Stimulated activated CD8-positive, alpha-beta memory T cell treated with anti-CD3 and anti-CD28 coated beads, Interleukin-12 subunit alpha, Interleukin-12 subunit beta, amount 100 ng/mL, for 1 hour (primary cell): Measurements from ENCODE around the gene PBX4.
"Not testable (repeated sequence)": the region's sequence is repeated elsewhere in the genome, so short reads cannot be mapped to it uniquely, and the experiment has no call there.

Experiments
- DNase-seq: peaks from one replicate; pipeline ENCODE4 v3.0.0-alpha.2; 2020; ENCODE audit warnings: low read depth

Gene PBX4

GRCh38 chr19:19618219-19619051 is at the start of gene PBX4:
Gene PBX4 (minus strand): TSS chr19:19618687. CDS start chr19:19618629, 58 bp downstream.
- DNase-seq = peak; percentile 99

- DNase-seq = not testable (repeated sequence)
Measured at GRCh38 chr19:19665420-19665948, 47.0 kb upstream of the PBX4 start.

GRCh38 chr19:19663256-19664120 is 45.0 kb upstream of the PBX4 start, which contains the start of gene ATP13A1:
Gene ATP13A1 (minus strand): TSS chr19:19663676. CDS start chr19:19663666, 10 bp downstream.
- peak; percentile 92 for DNase-seq

- DNase-seq = no peak
Measured at GRCh38 chr19:19662871-19663255, 44.4 kb upstream of the PBX4 start.

- DNase-seq = no peak
Measured at GRCh38 chr19:19662344-19662743, 43.9 kb upstream of the PBX4 start.

- DNase-seq = no peak
Measured at GRCh38 chr19:19661675-19662251, 43.3 kb upstream of the PBX4 start.

GRCh38 chr19:19661141-19661674 is 42.7 kb upstream of the PBX4 start:
- no peak for DNase-seq

GRCh38 chr19:19659646-19660245 is 41.3 kb upstream of the PBX4 start:
- DNase-seq = no peak

- DNase-seq = no peak
Measured at GRCh38 chr19:19657397-19657783, 38.9 kb upstream of the PBX4 start.

- DNase-seq = no peak
Measured at GRCh38 chr19:19656451-19657396, 38.2 kb upstream of the PBX4 start.

GRCh38 chr19:19655641-19656343 is 37.3 kb upstream of the PBX4 start:
- DNase-seq = no peak

- no peak for DNase-seq
Measured at GRCh38 chr19:19655051-19655594, 36.6 kb upstream of the PBX4 start.

- no peak for DNase-seq
Measured at GRCh38 chr19:19654441-19654840, 36.0 kb upstream of the PBX4 start.

- no peak for DNase-seq
Measured at GRCh38 chr19:19653597-19654147, 35.2 kb upstream of the PBX4 start.

GRCh38 chr19:19652482-19653295 is 34.2 kb upstream of the PBX4 start:
- no peak for DNase-seq

GRCh38 chr19:19651076-19651475 is 32.6 kb upstream of the PBX4 start:
- DNase-seq = no peak

- DNase-seq = no peak
Measured at GRCh38 chr19:19650331-19650730, 31.8 kb upstream of the PBX4 start.

- DNase-seq = no peak
Measured at GRCh38 chr19:19649580-19649995, 31.1 kb upstream of the PBX4 start.
